ENCODE measurements around the gene CAMTA1.
"Not testable (repeated sequence)": the region's sequence is repeated elsewhere in the genome, so short reads cannot be mapped to it uniquely, and the experiment has no call there.

CAMTA1 gene

GRCh38 chr1:7108251-7108650, 323.0 kb downstream of the CAMTA1 start:
- DNase-seq (ENCODE audit: low spot score): no peak

GRCh38 chr1:7109901-7110300, 324.6 kb downstream of the CAMTA1 start:
- no peak for DNase-seq (ENCODE audit: low spot score)

GRCh38 chr1:7110321-7110720, 325.1 kb downstream of the CAMTA1 start:
- DNase-seq (ENCODE audit: low spot score): no peak

GRCh38 chr1:7111853-7112252, 326.6 kb downstream of the CAMTA1 start:
- DNase-seq (ENCODE audit: low spot score): no peak

GRCh38 chr1:7113136-7113535, 327.9 kb downstream of the CAMTA1 start:
- DNase-seq (ENCODE audit: low spot score): no peak

GRCh38 chr1:7113822-7114221, 328.6 kb downstream of the CAMTA1 start:
- no peak for DNase-seq (ENCODE audit: low spot score)

GRCh38 chr1:7116001-7116400, 330.7 kb downstream of the CAMTA1 start:
- DNase-seq (ENCODE audit: low spot score): no peak

GRCh38 chr1:7117399-7118281, 332.4 kb downstream of the CAMTA1 start:
- DNase-seq (ENCODE audit: low spot score): peak; percentile 89

- DNase-seq (ENCODE audit: low spot score): no peak
Observed at GRCh38 chr1:7119156-7119555, 333.9 kb downstream of the CAMTA1 start.

- no peak for DNase-seq (ENCODE audit: low spot score)
Observed at GRCh38 chr1:7120863-7121621, 335.8 kb downstream of the CAMTA1 start.

GRCh38 chr1:7121622-7121988, 336.4 kb downstream of the CAMTA1 start:
- no peak for DNase-seq (ENCODE audit: low spot score)

GRCh38 chr1:7127322-7128075, 342.2 kb downstream of the CAMTA1 start:
- DNase-seq (ENCODE audit: low spot score): no peak

- DNase-seq (ENCODE audit: low spot score): no peak
Observed at GRCh38 chr1:7128293-7128692, 343.0 kb downstream of the CAMTA1 start.

- no peak for DNase-seq (ENCODE audit: low spot score)
Observed at GRCh38 chr1:7130127-7130526, 344.9 kb downstream of the CAMTA1 start.

- no peak for DNase-seq (ENCODE audit: low spot score)
Observed at GRCh38 chr1:7135493-7135892, 350.2 kb downstream of the CAMTA1 start.

GRCh38 chr1:7136166-7136953, 351.1 kb downstream of the CAMTA1 start:
- DNase-seq (ENCODE audit: low spot score): no peak

- DNase-seq (ENCODE audit: low spot score): no peak
Observed at GRCh38 chr1:7140251-7140650, 355.0 kb downstream of the CAMTA1 start.

GRCh38 chr1:7145947-7146346, 360.7 kb downstream of the CAMTA1 start:
- peak; percentile 59 for DNase-seq (ENCODE audit: low spot score)

- no peak for DNase-seq (ENCODE audit: low spot score)
Observed at GRCh38 chr1:7146710-7147109, 361.5 kb downstream of the CAMTA1 start.

- DNase-seq (ENCODE audit: low spot score): not testable (repeated sequence)
Observed at GRCh38 chr1:7147581-7148282, 362.5 kb downstream of the CAMTA1 start.

All from COLO829 (cell line).